BLaER1 treated with 17β-estradiol and CSF1 and Interleukin-3, amounts not matched to agents 10 nM and 100 nM (cell line): ENCODE measurements around the gene DDX27.
A peak's percentile ranks its signal among the peaks of the same experiment; 100 is the strongest.

Experiments
- H3K27ac ChIP-seq, 11 experiments: shearing (Covaris generic); formaldehyde crosslinking; 2 replicates each; pipeline ENCODE4 v1.8.1; 2022
- H3K27me3 ChIP-seq, 11 experiments: shearing (Covaris generic); formaldehyde crosslinking; 2 replicates each; pipeline ENCODE4 v1.8.1; 2022
- H3K36me3 ChIP-seq, 11 experiments: shearing (Covaris generic); formaldehyde crosslinking; 2 replicates each; pipeline ENCODE4 v1.8.1; 2022
- H3K4me1 ChIP-seq, 10 experiments: shearing (Covaris generic); formaldehyde crosslinking; 2 replicates each; pipeline ENCODE4 v1.8.1; 2022
- H3K4me2 ChIP-seq, 11 experiments: shearing (Covaris generic); formaldehyde crosslinking; 2 replicates each; pipeline ENCODE4 v1.8.1; 2022
- H3K4me3 ChIP-seq, 10 experiments: shearing (Covaris generic); formaldehyde crosslinking; 2 replicates each; pipeline ENCODE4 v1.8.1; 2022
- H3K9ac ChIP-seq, 11 experiments: shearing (Covaris generic); formaldehyde crosslinking; 2 replicates each; pipeline ENCODE4 v1.8.1; 2022
- H3K9me3 ChIP-seq, 11 experiments: shearing (Covaris generic); formaldehyde crosslinking; replicated peaks in 1 of 11; 2 replicates each; pipeline ENCODE4 v1.8.1; 2022
- H4K20me1 ChIP-seq, 11 experiments: shearing (Covaris generic); formaldehyde crosslinking; 2 replicates each; pipeline ENCODE4 v1.8.1; 2022
- Cebpa-rat ChIP-seq, 11 experiments: shearing (Covaris generic); IDR thresholded peaks; 2 replicates each; pipeline ENCODE4 v1.8.1; 2022

The DDX27 gene

GRCh38 chr20:49219091-49219923 lies at the start of gene DDX27:
DDX27 (plus strand) TSS chr20:49219416; CDS start chr20:49219449, 33 bp downstream.
- H4K20me1 ChIP-seq = peaks cover 0 to 40% (median 14%) of the 10 kb centered on the region in 11 experiments; a peak in 9 of 22 replicates
- peak in 9 of 11 experiments; percentile 45 to 85 (median 72); a peak in 15 of 22 replicates for TF ChIP-seq Cebpa-rat (IDR thresholded peaks at IDR 0.05)
- peak within 1 kb of the TSS; percentile 84 to 96 (median 87) for H3K9ac ChIP-seq
- H3K4me2 ChIP-seq = peak within 1 kb of the TSS; percentile 88 to 98 (median 95)
- peaks cover 30 to 42% (median 38%) of the 10 kb centered on the region in 11 experiments for H3K36me3 ChIP-seq
- no peaks in the 10 kb centered on the region for H3K27me3 ChIP-seq
- peak within 1 kb of the TSS; percentile 74 to 97 (median 86) for H3K4me3 ChIP-seq
- H3K9me3 ChIP-seq = no peaks in the 10 kb centered on the region
- H3K4me1 ChIP-seq = peaks cover 20 to 31% (median 22%) of the 10 kb centered on the region in 10 experiments
- peak within 1 kb of the TSS; percentile 70 to 96 (median 87) for H3K27ac ChIP-seq

GRCh38 chr20:49169547-49169946 lies 49.7 kb upstream of the DDX27 start:
- Histone ChIP-seq H3K36me3 (peaks cover 63 to 88% (median 72%) of the 10 kb centered on the region in 11 experiments), H4K20me1 (peaks cover 69 to 100% (median 95%) of the 10 kb centered on the region in 11 experiments), H3K9ac (no peak overlapping the region), H3K27ac (no peak overlapping the region), H3K9me3 (no peaks in the 10 kb centered on the region), H3K27me3 (no peaks in the 10 kb centered on the region), H3K4me2 (peak overlapping the region in 9 of 11 experiments; percentile 9 to 62 (median 41); a peak in 8 of 22 replicates), H3K4me1 (peaks cover 23 to 36% (median 33%) of the 10 kb centered on the region in 10 experiments), H3K4me3 (no peak overlapping the region)
- TF ChIP-seq Cebpa-rat (IDR thresholded peaks at IDR 0.05) = no peak

GRCh38 chr20:49170714-49171113 lies 48.5 kb upstream of the DDX27 start:
- Histone ChIP-seq H3K27me3 (no peaks in the 10 kb centered on the region), H3K9me3 (no peaks in the 10 kb centered on the region), H3K36me3 (peaks cover 60 to 88% (median 71%) of the 10 kb centered on the region in 11 experiments), H4K20me1 (peaks cover 71 to 100% (median 96%) of the 10 kb centered on the region in 11 experiments), H3K9ac (no peak overlapping the region), H3K4me1 (peaks cover 23 to 36% (median 33%) of the 10 kb centered on the region in 10 experiments), H3K4me2 (no peak overlapping the region), H3K4me3 (no peak overlapping the region), H3K27ac (no peak overlapping the region)
- TF ChIP-seq Cebpa-rat (IDR thresholded peaks at IDR 0.05) = no peak

GRCh38 chr20:49171909-49172308 lies 47.3 kb upstream of the DDX27 start:
- no peaks in the 10 kb centered on the region for H3K9me3 ChIP-seq
- H3K27ac ChIP-seq = no peak overlapping the region
- no peak for TF ChIP-seq Cebpa-rat (IDR thresholded peaks at IDR 0.05)
- H3K9ac ChIP-seq = no peak overlapping the region
- peaks cover 73 to 100% (median 95%) of the 10 kb centered on the region in 11 experiments for H4K20me1 ChIP-seq
- no peak overlapping the region for H3K4me2 ChIP-seq
- H3K4me3 ChIP-seq = no peak overlapping the region
- H3K27me3 ChIP-seq = no peaks in the 10 kb centered on the region
- peaks cover 23 to 36% (median 32%) of the 10 kb centered on the region in 10 experiments for H3K4me1 ChIP-seq
- peaks cover 60 to 88% (median 68%) of the 10 kb centered on the region in 11 experiments for H3K36me3 ChIP-seq

- no peak overlapping the region for H3K4me2 ChIP-seq
- peaks cover 60 to 88% (median 74%) of the 10 kb centered on the region in 11 experiments for H3K36me3 ChIP-seq
- H3K4me3 ChIP-seq = no peak overlapping the region
- H3K9me3 ChIP-seq = no peaks in the 10 kb centered on the region
- H3K27me3 ChIP-seq = no peaks in the 10 kb centered on the region
- peaks cover 72 to 100% (median 91%) of the 10 kb centered on the region in 11 experiments for H4K20me1 ChIP-seq
- no peak for TF ChIP-seq Cebpa-rat (IDR thresholded peaks at IDR 0.05)
- no peak overlapping the region for H3K27ac ChIP-seq
- H3K4me1 ChIP-seq = peaks cover 23 to 31% (median 28%) of the 10 kb centered on the region in 10 experiments
- no peak overlapping the region for H3K9ac ChIP-seq
Measured at GRCh38 chr20:49172413-49172812, 46.8 kb upstream of the DDX27 start.

GRCh38 chr20:49174183-49174582 lies 45.0 kb upstream of the DDX27 start:
- Histone ChIP-seq H4K20me1 (peaks cover 71 to 100% (median 90%) of the 10 kb centered on the region in 11 experiments; a peak in 21 of 22 replicates), H3K9ac (no peak overlapping the region), H3K4me1 (peaks cover 6 to 13% (median 10%) of the 10 kb centered on the region in 10 experiments; a peak in 19 of 20 replicates), H3K27me3 (no peaks in the 10 kb centered on the region), H3K27ac (no peak overlapping the region), H3K9me3 (no peaks in the 10 kb centered on the region; a peak in 2 of 22 replicates), H3K4me2 (no peak overlapping the region), H3K36me3 (peaks cover 68 to 98% (median 90%) of the 10 kb centered on the region in 11 experiments), H3K4me3 (no peak overlapping the region)
- no peak for TF ChIP-seq Cebpa-rat (IDR thresholded peaks at IDR 0.05)

- Histone ChIP-seq H3K4me3 (no peak overlapping the region), H3K9ac (peak overlapping the region in 2 of 11 experiments; percentile 13 to 54; a peak in 3 of 22 replicates), H3K36me3 (peaks cover 27 to 63% (median 46%) of the 10 kb centered on the region in 11 experiments), H4K20me1 (peaks cover 90 to 100% (median 98%) of the 10 kb centered on the region in 11 experiments), H3K27ac (0 out of 22 replicates have a peak overlapping the region, but pooled peaks of 3 of the 11 experiments have one; percentile 1 to 5 (median 4)), H3K27me3 (no peaks in the 10 kb centered on the region), H3K4me1 (peaks cover 30 to 54% (median 36%) of the 10 kb centered on the region in 10 experiments), H3K4me2 (peak overlapping the region; percentile 11 to 64 (median 43)), H3K9me3 (no peaks in the 10 kb centered on the region; a peak in 2 of 22 replicates)
- TF ChIP-seq Cebpa-rat (IDR thresholded peaks at IDR 0.05) = no peak
Measured at GRCh38 chr20:49179368-49180277, 39.6 kb upstream of the DDX27 start.

GRCh38 chr20:49181265-49181877 lies 37.8 kb upstream of the DDX27 start:
- Histone ChIP-seq H3K9ac (0 out of 22 replicates have a peak overlapping the region, but pooled peaks of 1 of the 11 experiments have one; percentile 10), H3K27me3 (no peaks in the 10 kb centered on the region), H3K27ac (no peak overlapping the region), H3K4me3 (no peak overlapping the region), H4K20me1 (peaks cover 94 to 100% (median 100%) of the 10 kb centered on the region in 11 experiments), H3K4me1 (peaks cover 40 to 72% (median 51%) of the 10 kb centered on the region in 10 experiments), H3K4me2 (peak overlapping the region in 4 of 11 experiments; percentile 11 to 64 (median 50); a peak in 7 of 22 replicates), H3K9me3 (no peaks in the 10 kb centered on the region; a peak in 2 of 22 replicates), H3K36me3 (peaks cover 20 to 54% (median 39%) of the 10 kb centered on the region in 11 experiments)
- no peak for TF ChIP-seq Cebpa-rat (IDR thresholded peaks at IDR 0.05)
